ENCODE data around the gene HOXA2. TPM values are rescaled to one million over a fixed set of nuclear protein-coding genes. Genes with fewer than 3 reads are reported as not detected.

Gene HOXA2
- total RNA-seq, 1 donor from 2014 or later, result 0.24 TPM

- peak; percentile 50 for DNase-seq (ENCODE audit: low spot score)
These were observed 21.5 kb downstream of the HOXA2 start for GRCh38 chr7:27080844-27081436.

GRCh38 chr7:27079234-27079975 lies 23.1 kb downstream of the HOXA2 start:
- DNase-seq (ENCODE audit: low spot score), result no peak

- no peak for DNase-seq (ENCODE audit: low spot score)
These were observed 23.8 kb downstream of the HOXA2 start for GRCh38 chr7:27078616-27079233.

- DNase-seq (ENCODE audit: low spot score), result no peak
These were observed 29.4 kb downstream of the HOXA2 start for GRCh38 chr7:27073076-27073475.

- no peak for DNase-seq (ENCODE audit: low spot score)
These were observed 30.7 kb downstream of the HOXA2 start for GRCh38 chr7:27071622-27072390.

GRCh38 chr7:27068259-27068658 lies 34.2 kb downstream of the HOXA2 start:
- no peak for DNase-seq (ENCODE audit: low spot score)

GRCh38 chr7:27066148-27066547 lies 36.3 kb downstream of the HOXA2 start:
- DNase-seq (ENCODE audit: low spot score), result no peak

GRCh38 chr7:27065709-27066108 lies 36.8 kb downstream of the HOXA2 start:
- DNase-seq (ENCODE audit: low spot score), result no peak

GRCh38 chr7:27064661-27065060 lies 37.8 kb downstream of the HOXA2 start:
- no peak for DNase-seq (ENCODE audit: low spot score)

GRCh38 chr7:27064159-27064558 lies 38.3 kb downstream of the HOXA2 start:
- peak; percentile 20 for DNase-seq (ENCODE audit: low spot score)

- no peak for DNase-seq (ENCODE audit: low spot score)
These were observed 39.5 kb downstream of the HOXA2 start for GRCh38 chr7:27062946-27063345.

- DNase-seq (ENCODE audit: low spot score), result no peak
These were observed 49.3 kb downstream of the HOXA2 start for GRCh38 chr7:27053153-27053552.

- DNase-seq (ENCODE audit: low spot score), result no peak
These were observed 51.0 kb downstream of the HOXA2 start for GRCh38 chr7:27051451-27051850.

Other genes starting within 250 kb of the HOXA2 start
- 12.0 TPM for gene SKAP2, start 238.1 kb downstream of the HOXA2 start, total RNA-seq (ENCODE audit: insufficient read depth, low replicate concordance)
- 1.9 TPM for gene HOXA1, start 6.7 kb downstream of the HOXA2 start, total RNA-seq (ENCODE audit: insufficient read depth, low replicate concordance)
- 4.1 TPM for gene HOXA4, start 28.1 kb upstream of the HOXA2 start, total RNA-seq (ENCODE audit: insufficient read depth, low replicate concordance)
- gene HOXA5, start 41.0 kb upstream of the HOXA2 start, total RNA-seq (ENCODE audit: insufficient read depth, low replicate concordance), result 2.9 TPM
- gene HOXA6, start 45.1 kb upstream of the HOXA2 start, total RNA-seq (ENCODE audit: insufficient read depth, low replicate concordance), result not detected
- gene HOXA3, start 49.9 kb upstream of the HOXA2 start, total RNA-seq (ENCODE audit: insufficient read depth, low replicate concordance), result 0.96 TPM
- gene HOXA7, start 54.0 kb upstream of the HOXA2 start, total RNA-seq (ENCODE audit: insufficient read depth, low replicate concordance), result 0.72 TPM
- gene HOXA9, start 62.9 kb upstream of the HOXA2 start, total RNA-seq (ENCODE audit: insufficient read depth, low replicate concordance), result 18.8 TPM
- gene HOXA10, start 71.6 kb upstream of the HOXA2 start, total RNA-seq (ENCODE audit: insufficient read depth, low replicate concordance), result 14.2 TPM
- 6.3 TPM for gene HOXA11, start 82.5 kb upstream of the HOXA2 start, total RNA-seq (ENCODE audit: insufficient read depth, low replicate concordance)
- gene HOXA13, start 97.4 kb upstream of the HOXA2 start, total RNA-seq (ENCODE audit: insufficient read depth, low replicate concordance), result 15.6 TPM
- 1.7 TPM for gene EVX1, start 140.1 kb upstream of the HOXA2 start, total RNA-seq (ENCODE audit: insufficient read depth, low replicate concordance)

Measured in umbilical cord (tissue), 2 donors.